ENCODE data around the gene SERPINA3. TPM values are rescaled to one million over a fixed set of nuclear protein-coding genes. Genes with fewer than 3 reads are reported as not detected.

Gene SERPINA3
- total RNA-seq, 4 donors from 2014 or later: 1.7 to 109 (median 17.6) TPM

DNA sequence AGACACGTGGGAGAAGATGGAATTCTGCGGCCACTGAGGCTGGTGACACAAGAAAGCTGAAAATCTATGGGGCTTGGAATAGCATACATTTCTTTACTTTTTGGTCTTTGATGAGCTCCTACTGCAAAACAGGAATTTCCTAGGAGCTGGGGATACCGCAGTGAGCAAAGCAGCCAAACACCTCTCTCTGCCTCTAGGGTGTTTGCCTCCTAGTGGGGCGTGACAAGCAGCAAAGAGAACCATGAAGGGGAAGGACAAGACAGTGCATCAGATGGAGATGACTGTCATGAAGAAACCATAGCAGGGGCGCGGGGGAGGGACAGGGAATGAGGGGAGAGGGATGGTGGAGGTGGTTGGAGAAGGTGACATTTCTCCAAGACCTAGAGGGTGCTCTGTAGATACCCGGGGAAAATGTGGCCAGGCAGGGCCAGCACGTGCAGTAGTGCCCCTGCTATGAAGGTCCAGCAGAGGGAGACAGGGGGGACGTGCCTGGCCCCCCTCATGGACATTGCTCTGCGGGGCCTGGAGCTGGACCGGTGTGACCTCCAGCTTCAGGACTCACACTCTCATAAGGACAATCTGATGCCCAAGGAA, 58.6 kb downstream of the SERPINA3 start:
- intact Hi-C loops (cut with DNase I; ENCODE audit: low total_unique reads): no loop called here
- H3K9me3 ChIP-seq: no peaks in the 10 kb centered on the region
- H3K4me3 ChIP-seq: no peak overlapping the region
- no peaks in the 10 kb centered on the region for H3K27me3 ChIP-seq
- H3K27ac ChIP-seq: no peak overlapping the region
- H3K4me1 ChIP-seq: no peaks in the 10 kb centered on the region
- DNase-seq: no peak
- TF ChIP-seq, protein P1, sequence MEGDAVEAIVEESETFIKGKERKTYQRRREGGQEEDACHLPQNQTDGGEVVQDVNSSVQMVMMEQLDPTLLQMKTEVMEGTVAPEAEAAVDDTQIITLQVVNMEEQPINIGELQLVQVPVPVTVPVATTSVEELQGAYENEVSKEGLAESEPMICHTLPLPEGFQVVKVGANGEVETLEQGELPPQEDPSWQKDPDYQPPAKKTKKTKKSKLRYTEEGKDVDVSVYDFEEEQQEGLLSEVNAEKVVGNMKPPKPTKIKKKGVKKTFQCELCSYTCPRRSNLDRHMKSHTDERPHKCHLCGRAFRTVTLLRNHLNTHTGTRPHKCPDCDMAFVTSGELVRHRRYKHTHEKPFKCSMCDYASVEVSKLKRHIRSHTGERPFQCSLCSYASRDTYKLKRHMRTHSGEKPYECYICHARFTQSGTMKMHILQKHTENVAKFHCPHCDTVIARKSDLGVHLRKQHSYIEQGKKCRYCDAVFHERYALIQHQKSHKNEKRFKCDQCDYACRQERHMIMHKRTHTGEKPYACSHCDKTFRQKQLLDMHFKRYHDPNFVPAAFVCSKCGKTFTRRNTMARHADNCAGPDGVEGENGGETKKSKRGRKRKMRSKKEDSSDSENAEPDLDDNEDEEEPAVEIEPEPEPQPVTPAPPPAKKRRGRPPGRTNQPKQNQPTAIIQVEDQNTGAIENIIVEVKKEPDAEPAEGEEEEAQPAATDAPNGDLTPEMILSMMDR (IDR thresholded peaks at IDR 0.05): no peak
- no peak for TF ChIP-seq POLR2A (IDR thresholded peaks at IDR 0.05)
- no peaks in the 10 kb centered on the region for H3K36me3 ChIP-seq

DNA sequence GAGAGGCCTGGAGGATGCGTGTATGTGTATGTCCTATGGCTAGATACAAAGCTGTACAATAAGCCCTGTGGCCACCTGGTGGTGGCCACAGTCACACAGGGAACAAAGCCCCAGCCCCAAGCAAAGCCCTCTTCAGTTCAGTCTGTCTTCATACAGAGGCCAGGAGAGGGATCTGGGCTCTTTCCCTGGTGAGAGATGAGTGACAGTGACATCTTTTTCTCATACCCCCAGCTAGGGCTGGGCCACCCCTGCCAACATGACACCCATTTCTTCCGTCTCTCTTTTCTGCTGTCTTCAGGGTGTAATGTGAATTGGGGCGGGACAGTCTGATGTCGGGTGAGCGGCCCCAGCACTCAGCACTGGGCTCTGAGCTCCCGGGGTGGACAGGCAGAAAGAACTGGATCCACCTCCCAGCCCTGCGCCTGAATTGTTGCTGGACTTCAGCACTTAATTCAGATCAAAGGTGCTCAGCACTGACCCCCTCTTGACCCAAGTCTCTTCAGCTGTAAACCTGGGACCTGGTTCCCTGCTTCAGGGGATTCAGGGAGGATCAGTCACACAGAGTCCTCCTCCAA, 59.8 kb downstream of the SERPINA3 start:
- TF ChIP-seq POLR2A (IDR thresholded peaks at IDR 0.05): no peak
- TF ChIP-seq, protein P1 (IDR thresholded peaks at IDR 0.05): no peak
- intact Hi-C loops (cut with DNase I; ENCODE audit: low total_unique reads): no loop called here
- no peak for DNase-seq
- no peak overlapping the region for H3K4me3 ChIP-seq
- H3K27ac ChIP-seq: no peak overlapping the region
- no peaks in the 10 kb centered on the region for H3K27me3 ChIP-seq
- H3K9me3 ChIP-seq: no peaks in the 10 kb centered on the region
- H3K4me1 ChIP-seq: no peaks in the 10 kb centered on the region
- no peaks in the 10 kb centered on the region for H3K36me3 ChIP-seq

DNA sequence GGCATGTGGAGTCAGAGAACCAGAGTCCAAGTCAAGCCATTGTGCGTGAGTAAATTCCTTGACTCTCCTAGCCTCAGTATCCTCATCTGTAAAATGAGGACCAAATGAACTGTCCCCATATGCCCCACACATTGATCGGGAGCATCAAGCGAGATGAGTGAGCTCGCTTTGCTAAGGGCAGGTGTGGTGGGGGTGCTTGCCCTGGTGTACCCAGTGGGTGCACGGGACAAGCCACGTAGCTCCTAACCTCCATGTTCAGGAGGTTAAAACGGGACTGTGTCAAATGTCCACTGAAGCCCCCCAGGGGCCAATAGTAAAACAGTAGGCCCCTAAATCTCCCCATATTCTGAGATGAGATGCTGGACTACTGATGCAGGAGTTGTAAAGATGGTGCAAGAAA, 60.9 kb downstream of the SERPINA3 start:
- Histone ChIP-seq H3K4me3 (no peak overlapping the region), H3K27ac (no peak overlapping the region), H3K4me1 (no peaks in the 10 kb centered on the region), H3K36me3 (no peaks in the 10 kb centered on the region), H3K9me3 (no peaks in the 10 kb centered on the region), H3K27me3 (no peaks in the 10 kb centered on the region)
- intact Hi-C loops (cut with DNase I; ENCODE audit: low total_unique reads): no loop called here
- TF ChIP-seq POLR2A (IDR thresholded peaks at IDR 0.05): no peak
- TF ChIP-seq, protein P1 (IDR thresholded peaks at IDR 0.05): no peak
- no peak for DNase-seq

Other genes starting within 250 kb of the SERPINA3 start
- not detected for gene SERPINA2, start 245.7 kb upstream of the SERPINA3 start, total RNA-seq
- gene SERPINA1, start 223.8 kb upstream of the SERPINA3 start, total RNA-seq: 1 to 10 TPM in 2 of 4 donors, under 1 TPM in 1, not detected in 1; 0.88 to 6.6 (median 4.9) TPM
- not detected for gene SERPINA11, start 159.6 kb upstream of the SERPINA3 start, total RNA-seq
- gene SERPINA9, start 136.2 kb upstream of the SERPINA3 start, total RNA-seq: not detected
- not detected for gene SERPINA12, start 102.9 kb upstream of the SERPINA3 start, total RNA-seq
- gene SERPINA4, start 50.9 kb upstream of the SERPINA3 start, total RNA-seq: under 1 TPM in 1 of 4 donors, not detected in 3; 0.28 TPM
- 10 to 100 TPM in 1 of 4 donors, 1 to 10 TPM in 2, under 1 TPM in 1; under 0.01 to 19.6 (median 3.2) TPM for gene SERPINA5, start 31.0 kb upstream of the SERPINA3 start, total RNA-seq
- 1 to 10 TPM in 1 of 4 donors, under 1 TPM in 2, not detected in 1; 0.58 to 7.4 (median 0.90) TPM for gene GSC, start 157.7 kb downstream of the SERPINA3 start, total RNA-seq

All from uterus (tissue), 4 donors.